Measurements from ENCODE around the gene CCDC197. TPM values are rescaled to one million over a fixed set of nuclear protein-coding genes. Genes with fewer than 3 reads are reported as not detected.

CCDC197 gene
- total and polyA plus RNA-seq, 2 donors (not counting 1 experiment from before 2014, with no cell fraction given), result not detected

DNA sequence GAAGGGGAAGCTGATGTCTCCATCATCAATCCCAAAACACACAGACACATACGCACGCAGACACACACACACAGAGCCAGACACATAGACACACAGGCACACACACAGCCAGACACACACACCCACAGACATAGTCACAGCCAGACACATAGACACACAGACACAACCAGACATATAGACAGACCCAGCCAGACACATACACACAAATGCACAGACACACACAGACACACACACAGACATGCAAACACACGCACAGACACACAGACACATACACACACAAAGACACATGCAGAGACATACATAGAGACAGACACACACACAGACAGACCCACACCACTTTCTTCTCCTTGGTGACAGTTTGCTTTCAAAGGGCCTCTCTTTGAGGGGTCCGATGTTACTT lies 6.3 kb downstream of the CCDC197 start:
- CTCF ChIA-PET, result interaction anchor here (0.7 to 12.8 kb wide), 4 partner anchors 17 to 64 kb away, joined by 6 to 367 read pairs (median 15); no protein-coding TSS in a partner anchor
- H3K79me2 ChIP-seq (ENCODE audit: control insufficient read depth, insufficient read depth, low read length), result no peaks in the 10 kb centered on the region
- Mint-ChIP-seq H3K4me1 (peaks cover 4% of the 10 kb centered on the region), H3K9me3 (ENCODE audit: insufficient read depth) (no peaks in the 10 kb centered on the region), H3K27ac (no peak overlapping the region), H3K27me3 (peaks cover 55% of the 10 kb centered on the region), H3K4me3 (no peak overlapping the region)
- H3K4me1 ChIP-seq (ENCODE audit: control insufficient read depth in 2 of 2, insufficient read depth in 2 of 2, low read length in 2 of 2), result peaks cover 4 to 6% of the 10 kb centered on the region in 2 donors
- DNase-seq, result no peak
- 97% methylated on average over 2 of the region's 4 CpGs for WGBS (ENCODE audit: insufficient coverage)
- no peak for TF ChIP-seq EZH2 (IDR thresholded peaks at IDR 0.05; ENCODE audit: borderline replicate concordance, insufficient read depth, low read depth, low read length, poor library complexity, severe bottlenecking)
- TF ChIP-seq, protein P1, sequence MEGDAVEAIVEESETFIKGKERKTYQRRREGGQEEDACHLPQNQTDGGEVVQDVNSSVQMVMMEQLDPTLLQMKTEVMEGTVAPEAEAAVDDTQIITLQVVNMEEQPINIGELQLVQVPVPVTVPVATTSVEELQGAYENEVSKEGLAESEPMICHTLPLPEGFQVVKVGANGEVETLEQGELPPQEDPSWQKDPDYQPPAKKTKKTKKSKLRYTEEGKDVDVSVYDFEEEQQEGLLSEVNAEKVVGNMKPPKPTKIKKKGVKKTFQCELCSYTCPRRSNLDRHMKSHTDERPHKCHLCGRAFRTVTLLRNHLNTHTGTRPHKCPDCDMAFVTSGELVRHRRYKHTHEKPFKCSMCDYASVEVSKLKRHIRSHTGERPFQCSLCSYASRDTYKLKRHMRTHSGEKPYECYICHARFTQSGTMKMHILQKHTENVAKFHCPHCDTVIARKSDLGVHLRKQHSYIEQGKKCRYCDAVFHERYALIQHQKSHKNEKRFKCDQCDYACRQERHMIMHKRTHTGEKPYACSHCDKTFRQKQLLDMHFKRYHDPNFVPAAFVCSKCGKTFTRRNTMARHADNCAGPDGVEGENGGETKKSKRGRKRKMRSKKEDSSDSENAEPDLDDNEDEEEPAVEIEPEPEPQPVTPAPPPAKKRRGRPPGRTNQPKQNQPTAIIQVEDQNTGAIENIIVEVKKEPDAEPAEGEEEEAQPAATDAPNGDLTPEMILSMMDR (IDR thresholded peaks at IDR 0.05), result no peak
- no peak for ATAC-seq (ENCODE audit: low read depth)
- no peaks in the 10 kb centered on the region for H3K36me3 ChIP-seq (replicated peaks in 1 of 2; ENCODE audit: control extremely low read depth in 1 of 2, control insufficient read depth in 1 of 2, extremely low read depth in 1 of 2, insufficient read depth in 2 of 2, low read length in 1 of 2)
- H3K4me2 ChIP-seq (replicated peaks; ENCODE audit: low read depth, low read length, poor library complexity, severe bottlenecking), result no peak overlapping the region
- H3K27ac ChIP-seq (ENCODE audit: low read length in 2 of 2), result no peak overlapping the region
- intact Hi-C loops (cut with micrococcal nuclease), result loop anchor here (5.0 kb wide), 1 partner anchor 346 kb away; no protein-coding TSS in a partner anchor
- H4K20me1 ChIP-seq (ENCODE audit: control insufficient read depth, insufficient read depth, low read length, poor library complexity, severe bottlenecking), result no peaks in the 10 kb centered on the region
- H3K9ac ChIP-seq (ENCODE audit: low read length), result no peak overlapping the region
- POLR2A ChIA-PET, result no interaction called here
- H3K9me3 ChIP-seq (ENCODE audit: control extremely low read depth in 1 of 3, control insufficient read depth in 2 of 3, insufficient read depth in 1 of 3, low read length in 2 of 3), result peaks cover 0 to 7% (median 0%) of the 10 kb centered on the region in 3 donors
- no peak overlapping the region for H2AFZ ChIP-seq (ENCODE audit: insufficient read depth, low read depth, low read length, poor library complexity, severe bottlenecking)
- H3K4me3 ChIP-seq (ENCODE audit: control extremely low read depth in 1 of 5, extremely low read depth in 1 of 5, insufficient read depth in 1 of 5, low read depth in 2 of 5, low read length in 4 of 5), result no peak overlapping the region
- peaks cover 0 to 24% (median 11%) of the 10 kb centered on the region in 4 experiments for H3K27me3 ChIP-seq (replicated peaks in 1 of 4; ENCODE audit: control extremely low read depth in 1 of 4, control insufficient read depth in 3 of 4, insufficient read depth in 4 of 4, low read length in 3 of 4)

DNA sequence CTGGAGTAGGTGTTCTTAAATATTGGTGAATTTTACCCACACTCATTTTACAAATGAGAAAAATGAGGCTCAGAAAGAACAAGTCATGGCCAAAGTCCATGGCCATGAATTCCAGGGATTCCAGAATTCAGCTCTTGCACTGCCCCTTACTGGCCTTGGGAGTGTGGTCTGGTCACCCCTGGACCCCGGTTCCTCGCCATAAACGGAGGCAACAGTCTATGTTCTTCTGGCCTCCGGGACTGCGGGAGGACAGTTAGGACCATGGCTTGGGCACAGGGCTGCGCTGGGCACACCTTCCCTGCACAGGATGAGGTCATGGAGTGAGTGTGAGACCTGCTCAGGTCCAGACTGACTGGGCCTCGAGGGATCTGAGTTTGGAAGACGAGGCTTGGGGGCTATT lies 6.9 kb downstream of the CCDC197 start:
- POLR2A ChIA-PET, result no interaction called here

More for the DNA sequence above, 6.9 kb downstream of the CCDC197 start:
- H3K4me3 Mint-ChIP-seq, result no peak overlapping the region
- peaks cover 4 to 6% of the 10 kb centered on the region in 2 donors for H3K4me1 ChIP-seq (ENCODE audit: control insufficient read depth in 2 of 2, insufficient read depth in 2 of 2, low read length in 2 of 2)
- H3K4me2 ChIP-seq (replicated peaks; ENCODE audit: low read depth, low read length, poor library complexity, severe bottlenecking), result no peak overlapping the region
- H3K9ac ChIP-seq (ENCODE audit: low read length), result no peak overlapping the region
- 92% methylated on average over 8 of the region's 8 CpGs for WGBS (ENCODE audit: insufficient coverage)
- intact Hi-C loops (cut with micrococcal nuclease), result loop anchor here (5.0 kb wide), 1 partner anchor 347 kb away; no protein-coding TSS in a partner anchor
- peaks cover 0 to 30% (median 12%) of the 10 kb centered on the region in 4 experiments for H3K27me3 ChIP-seq (replicated peaks in 1 of 4; ENCODE audit: control extremely low read depth in 1 of 4, control insufficient read depth in 3 of 4, insufficient read depth in 4 of 4, low read length in 3 of 4)
- H3K27me3 Mint-ChIP-seq, result peaks cover 52% of the 10 kb centered on the region
- no peak overlapping the region for H3K27ac Mint-ChIP-seq
- no peaks in the 10 kb centered on the region for H3K36me3 ChIP-seq (replicated peaks in 1 of 2; ENCODE audit: control extremely low read depth in 1 of 2, control insufficient read depth in 1 of 2, extremely low read depth in 1 of 2, insufficient read depth in 2 of 2, low read length in 1 of 2)
- no peak overlapping the region for H2AFZ ChIP-seq (ENCODE audit: insufficient read depth, low read depth, low read length, poor library complexity, severe bottlenecking)
- no peak for TF ChIP-seq EZH2 (IDR thresholded peaks at IDR 0.05; ENCODE audit: borderline replicate concordance, insufficient read depth, low read depth, low read length, poor library complexity, severe bottlenecking)
- TF ChIP-seq, protein P1 (IDR thresholded peaks at IDR 0.05), result no peak
- no peak for DNase-seq
- ATAC-seq (ENCODE audit: low read depth), result no peak
- CTCF ChIA-PET, result interaction anchor here (0.5 to 12.8 kb wide), 6 partner anchors 18 to 65 kb away, joined by 3 to 367 read pairs (median 6); no protein-coding TSS in a partner anchor
- H3K9me3 Mint-ChIP-seq (ENCODE audit: insufficient read depth), result no peaks in the 10 kb centered on the region
- H4K20me1 ChIP-seq (ENCODE audit: control insufficient read depth, insufficient read depth, low read length, poor library complexity, severe bottlenecking), result no peaks in the 10 kb centered on the region
- H3K79me2 ChIP-seq (ENCODE audit: control insufficient read depth, insufficient read depth, low read length), result no peaks in the 10 kb centered on the region
- no peak overlapping the region for H3K4me3 ChIP-seq (ENCODE audit: control extremely low read depth in 1 of 5, extremely low read depth in 1 of 5, insufficient read depth in 1 of 5, low read depth in 2 of 5, low read length in 4 of 5)
- H3K4me1 Mint-ChIP-seq, result peaks cover 4% of the 10 kb centered on the region
- peaks cover 0 to 7% (median 0%) of the 10 kb centered on the region in 3 donors for H3K9me3 ChIP-seq (ENCODE audit: control extremely low read depth in 1 of 3, control insufficient read depth in 2 of 3, insufficient read depth in 1 of 3, low read length in 2 of 3)
- no peak overlapping the region for H3K27ac ChIP-seq (ENCODE audit: low read length in 2 of 2)

Measured in B cell (primary cell).